Endothelial cell of umbilical vein (primary cell): ENCODE results near the gene TGFB1. TPM values are rescaled to one million over a fixed set of nuclear protein-coding genes. Genes with fewer than 3 reads are reported as not detected.

Experiments
- BruUV-seq: library from RNA; stranded (reverse); fragments of 400-500 nt; replicated peaks from 2 replicates; lab custom pipeline; 2021; lab: Mats Ljungman, UMichigan
- CTCF ChIA-PET: fragments of 300-600, 350-600 bp; sonication (Branson Sonifier 250); formaldehyde crosslinking; loops from one replicate; lab custom pipeline; 2021; ENCODE audit warnings: antibody characterized with exemption, inconsistent platforms; lab: Charles Lee
- POLR2A ChIA-PET: fragments of 300-600, 350-600 bp; sonication (Branson Sonifier 250); formaldehyde crosslinking; loops from one replicate; lab custom pipeline; 2021; ENCODE audit warnings: antibody characterized with exemption, inconsistent platforms; lab: Charles Lee
- DNase-seq: peaks from one replicate; pipeline ENCODE4 v3.0.0-alpha.2; 2011; ENCODE audit warnings: low read depth, low spot score
- FAIRE-seq: peaks from 2 replicates; lab custom pipeline; 2011; peaks lifted over from hg19 to GRCh38; lab: Jason Lieb, UNC
- H2AFZ ChIP-seq: 2 replicates; pipeline ENCODE4 v1.6.0; 2012; ENCODE audit warnings: low read depth, low read length, control low read depth, inconsistent platforms
- H3K27ac ChIP-seq: 2 replicates; pipeline ENCODE4 v1.5.1; 2011; ENCODE audit warnings: low read depth, mild to moderate bottlenecking, control low read depth, low read length, moderate library complexity; ENCODE audit not compliant: insufficient read depth
- H3K27me3 ChIP-seq, 2 experiments: 2 replicates each; pipeline versions ENCODE4 v1.6.0 to v1.6.1; 2011; ENCODE audit warnings: low read length in 2 of 2, mixed read lengths in 1 of 2; ENCODE audit not compliant: control insufficient read depth in 2 of 2, insufficient read depth in 2 of 2
- H3K36me3 ChIP-seq, 2 experiments: 2 replicates in 1 of 2; 3 replicates in 1 of 2; pipeline ENCODE4 v1.5.1; 2011; ENCODE audit warnings: low read length in 2 of 2, mild to moderate bottlenecking in 1 of 2, moderate library complexity in 1 of 2; ENCODE audit not compliant: control insufficient read depth in 2 of 2, insufficient read depth in 2 of 2; ENCODE audit errors: extremely low read depth in 1 of 2
- H3K4me1 ChIP-seq: 3 replicates; pipeline ENCODE4 v1.5.1; 2011; ENCODE audit warnings: mild to moderate bottlenecking, low read length; ENCODE audit not compliant: control insufficient read depth, insufficient read depth; ENCODE audit errors: extremely low read depth
- H3K4me2 ChIP-seq: 2 replicates; pipeline ENCODE4 v1.6.1; 2011; ENCODE audit warnings: low read length, control low read depth, mixed read lengths; ENCODE audit not compliant: insufficient read depth
- H3K4me3 ChIP-seq, 3 experiments: fragments of 200-600 bp in 1 of 3; sonication (generic), shearing (Covaris generic) in 1 of 3; replicated peaks in 1 of 3; 2 replicates each; pipeline ENCODE4 v1.5.1; 2011 to 2016; ENCODE audit warnings: control low read depth in 3 of 3, low read length in 3 of 3, mild to moderate bottlenecking in 2 of 3, inconsistent platforms in 1 of 3, low read depth in 1 of 3, moderate library complexity in 1 of 3; ENCODE audit not compliant: insufficient read depth in 1 of 3
- H3K79me2 ChIP-seq: 2 replicates; pipeline ENCODE4 v1.6.0; 2012; ENCODE audit warnings: low read length, inconsistent platforms; ENCODE audit not compliant: control insufficient read depth, insufficient read depth
- H3K9ac ChIP-seq: replicated peaks from 2 replicates; pipeline ENCODE3; 2011; ENCODE audit warnings: low read length, control low read depth; ENCODE audit not compliant: insufficient read depth; ENCODE audit errors: extremely low read depth
- H3K9me1 ChIP-seq: replicated peaks from 3 replicates; pipeline ENCODE4 v1.6.0; 2011; ENCODE audit warnings: mild to moderate bottlenecking, low read length; ENCODE audit not compliant: control insufficient read depth, insufficient read depth; ENCODE audit errors: extremely low read depth
- H3K9me3 ChIP-seq: replicated peaks from 2 replicates; pipeline ENCODE4 v1.5.1; 2012; ENCODE audit warnings: low read length, inconsistent platforms; ENCODE audit not compliant: control insufficient read depth, insufficient read depth
- H4K20me1 ChIP-seq: replicated peaks from 2 replicates; pipeline ENCODE3; 2011; ENCODE audit warnings: mild to moderate bottlenecking, low read length; ENCODE audit not compliant: control insufficient read depth, insufficient read depth; ENCODE audit errors: extremely low read depth
- CTCF ChIP-seq, 2 donors: IDR thresholded peaks; 1 replicate in 1 of 2; 2 replicates in 1 of 2; pipeline ENCODE4 v1.5.1; 2011; ENCODE audit warnings: low read length in 2 of 2, mild to moderate bottlenecking in 2 of 2, moderate library complexity in 2 of 2, control low read depth in 1 of 2, inconsistent platforms in 1 of 2, low read depth in 1 of 2; ENCODE audit not compliant: insufficient read depth in 1 of 2; ENCODE audit errors: extremely low read depth in 1 of 2
- EZH2 ChIP-seq: IDR thresholded peaks from 2 replicates; pipeline ENCODE4 v1.6.1; 2012; ENCODE audit warnings: borderline replicate concordance, low read depth, mild to moderate bottlenecking, moderate library complexity, low read length, inconsistent platforms; ENCODE audit not compliant: severe bottlenecking
- FOS ChIP-seq: IDR thresholded peaks from 2 replicates; pipeline ENCODE4 v1.6.1; 2011; ENCODE audit warnings: mild to moderate bottlenecking, low read length, moderate library complexity, borderline replicate concordance; ENCODE audit not compliant: insufficient read depth
- GATA2 ChIP-seq: IDR thresholded peaks from 2 replicates; pipeline ENCODE4 v1.7.0; 2011; ENCODE audit warnings: low read depth, mild to moderate bottlenecking, moderate library complexity, mixed read lengths, low read length; ENCODE audit not compliant: insufficient read length, insufficient read depth
- JUN ChIP-seq: IDR thresholded peaks from 2 replicates; pipeline ENCODE4 v1.6.1; 2011; ENCODE audit warnings: borderline replicate concordance, low read depth; ENCODE audit not compliant: insufficient read length, insufficient read depth
- MAX ChIP-seq: IDR thresholded peaks from 2 replicates; pipeline ENCODE4 v1.6.1; 2011; ENCODE audit not compliant: insufficient read depth, insufficient read length
- MYC ChIP-seq: IDR thresholded peaks from one replicate; pipeline ENCODE4 v1.6.1; 2011; ENCODE audit warnings: mild to moderate bottlenecking, low read depth, low read length
- POLR2A ChIP-seq: IDR thresholded peaks from 2 replicates; pipeline ENCODE4 v1.6.1; 2012; ENCODE audit warnings: low read depth, mild to moderate bottlenecking, control low read depth, low read length
- POLR2AphosphoS5 ChIP-seq: IDR thresholded peaks from 2 replicates; pipeline ENCODE4 v1.6.1; 2012; ENCODE audit warnings: low read depth, mild to moderate bottlenecking, control low read depth, low read length, moderate library complexity; ENCODE audit not compliant: insufficient read depth
- dilution Hi-C: fragments of 300-500 bp; cut with MboI; formaldehyde crosslinking; loops from one replicate; pipeline ENCODE4 v1.15.0; 2019; ENCODE audit warnings: low sequenced_read_pairs; ENCODE audit not compliant: extremely low pct_ligation_motif_present
- intact Hi-C: fragments of 100-400 bp; cut with micrococcal nuclease; formaldehyde crosslinking; loops from one replicate; pipeline ENCODE4 v1.10.0; 2022
- polyA plus RNA-seq, 4 experiments: library from polyadenylated mRNA; depleted of rRNA in 3 of 4; stranded (reverse) in 3 of 4; unstranded in 1 of 4; fragments of >200 nt; gene quantifications; 2 replicates each; pipeline versions ENCODE4 v1.2.1 to v1.2.3, GENCODE V29; 2011 to 2012; ENCODE audit warnings: missing spikeins in 1 of 4
- total RNA-seq: library from RNA; stranded (reverse); gene quantifications from 2 replicates; pipeline ENCODE4 v1.2.3, GENCODE V29; 2021

Gene TGFB1
- total and polyA plus RNA-seq, 2 donors (not counting 3 experiments of a cell fraction or from before 2014, with no cell fraction given), result 64.4 to 250 TPM

- DNase-seq (no peak), FAIRE-seq (no peak)
- POLR2A ChIA-PET, result no interaction called here
- Histone ChIP-seq H3K27ac (no peak overlapping the region), H3K36me3 (peaks cover 43 to 68% of the 10 kb centered on the region in 2 experiments), H3K9me3 (no peaks in the 10 kb centered on the region), H3K4me3 (no peak overlapping the region), H4K20me1 (no peaks in the 10 kb centered on the region), H2AFZ (no peak overlapping the region), H3K27me3 (no peaks in the 10 kb centered on the region), H3K4me1 (peaks cover 19% of the 10 kb centered on the region), H3K79me2 (peaks cover 3% of the 10 kb centered on the region), H3K9me1 (no peaks in the 10 kb centered on the region), H3K9ac (no peak overlapping the region), H3K4me2 (no peak overlapping the region)
- intact Hi-C loops (no loop called here), dilution Hi-C loops (no loop called here)
- BruUV-seq, result no TSS peak
- CTCF ChIA-PET, result interaction anchor here (1.3 to 3.2 kb wide), 4 partner anchors 11 to 99 kb away, joined by 3 to 8 read pairs (median 4); no protein-coding TSS in a partner anchor
- no peak for TF ChIP-seq EZH2
- TF ChIP-seq CTCF (IDR thresholded peaks at IDR 0.05; ENCODE audit: extremely low read depth in 1 of 2, insufficient read depth in 1 of 2, low read depth in 1 of 2, low read length in 2 of 2), result no peak
- no peak for TF ChIP-seq POLR2AphosphoS5
- no peak for TF ChIP-seq MYC
- TF ChIP-seq GATA2, result no peak
- no peak for TF ChIP-seq POLR2A
- TF ChIP-seq FOS, result no peak
- no peak for TF ChIP-seq JUN
- TF ChIP-seq MAX, result no peak
Measured at GRCh38 chr19:41302624-41303351, 50.9 kb downstream of the TGFB1 start.
